Hepatic stellate cell (primary cell): ENCODE measurements around the gene CD99L2.
A peak's percentile ranks its signal among the peaks of the same experiment; 100 is the strongest.

Source experiments
- DNase-seq: peaks from one replicate; pipeline ENCODE4 v3.0.0; 2011; ENCODE audit warnings: low spot score

Gene CD99L2

DNA sequence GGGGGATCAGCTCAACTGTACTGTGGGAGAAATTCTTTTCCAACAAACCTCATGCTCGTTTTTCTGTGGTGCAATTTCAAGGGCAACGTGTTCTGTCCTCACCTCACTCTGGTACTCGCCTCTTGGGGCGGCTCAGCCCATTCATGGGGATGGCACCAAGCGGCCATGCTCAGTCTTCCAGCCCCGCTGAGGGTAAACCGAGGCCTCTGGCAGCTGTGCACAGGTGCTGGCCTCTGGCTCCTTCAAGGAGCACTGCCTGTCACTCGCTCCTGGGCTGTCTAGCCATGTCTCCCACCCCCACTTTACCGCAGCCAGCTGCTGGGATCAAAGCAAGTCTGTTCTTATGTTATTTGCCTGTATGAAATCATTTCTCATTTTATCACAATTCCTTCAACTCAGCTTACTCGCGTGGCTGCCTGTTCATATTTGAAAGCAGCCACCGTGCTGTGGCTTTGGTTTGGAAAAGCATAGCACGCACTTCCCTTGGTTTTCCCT is 135.1 kb downstream of the CD99L2 start:
- DNase-seq: no peak

DNA sequence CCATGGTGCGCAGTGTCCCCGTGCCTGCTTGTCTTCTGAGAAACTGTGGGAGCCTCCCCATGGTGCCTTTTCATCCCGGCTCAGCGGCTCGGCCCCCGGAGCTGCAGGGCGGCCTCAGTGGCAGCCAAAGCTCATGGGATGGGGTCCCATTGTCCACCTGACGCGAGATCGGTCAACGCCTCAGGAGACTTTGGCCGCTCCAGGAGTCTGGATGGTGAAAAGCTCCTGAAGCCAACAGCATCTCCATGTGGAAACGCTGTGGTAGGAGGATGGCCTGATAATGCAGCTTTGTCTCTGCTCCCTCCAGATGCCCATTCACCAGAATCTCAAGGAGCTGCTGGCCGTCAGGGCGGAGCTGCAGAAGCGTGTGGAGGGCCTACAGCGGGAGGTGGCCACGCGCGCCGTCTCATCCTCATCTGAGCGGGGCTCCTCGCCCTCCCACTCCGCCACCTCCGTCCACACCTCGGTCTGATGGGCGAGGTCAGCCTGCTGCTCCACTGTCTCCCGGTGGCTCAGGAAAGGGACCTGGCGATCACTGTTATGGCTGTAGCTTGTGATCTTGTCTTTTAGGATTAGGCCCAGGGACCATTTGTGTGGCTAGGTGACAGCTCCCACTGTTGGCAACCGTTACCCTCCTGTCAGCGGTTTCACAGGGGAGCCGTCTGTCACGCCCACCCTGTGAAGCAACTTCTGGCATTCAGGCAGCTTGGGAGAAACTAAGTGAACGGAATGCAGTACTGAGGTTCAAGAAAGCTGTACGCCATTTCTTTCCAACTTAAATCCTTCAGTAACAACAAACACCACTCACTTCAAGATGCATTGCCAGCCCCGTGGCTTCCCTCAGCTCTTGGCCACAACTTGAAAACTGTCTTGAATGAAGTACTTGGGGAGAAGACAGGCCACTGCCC is 136.0 kb downstream of the CD99L2 start:
- DNase-seq: no peak

DNA sequence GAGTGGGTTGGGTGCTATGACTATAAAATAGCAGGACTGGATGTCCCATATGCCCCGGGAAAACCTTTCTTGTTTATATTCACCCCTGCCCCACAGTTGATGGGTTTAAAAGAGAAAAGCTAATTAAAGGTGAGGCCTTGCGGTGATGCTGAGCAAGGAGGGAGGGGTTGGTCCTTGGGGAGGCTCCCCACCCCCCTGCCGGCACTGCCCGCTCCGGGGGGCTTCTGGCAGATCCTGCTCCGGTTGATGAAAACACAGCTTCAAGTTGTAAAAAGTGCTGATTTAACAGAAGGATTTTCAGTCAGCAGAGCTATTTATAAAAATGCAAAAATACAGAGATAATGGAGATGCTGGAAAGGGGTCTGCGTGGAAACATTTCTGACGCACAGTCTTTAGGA is 136.7 kb downstream of the CD99L2 start:
- DNase-seq: no peak

DNA sequence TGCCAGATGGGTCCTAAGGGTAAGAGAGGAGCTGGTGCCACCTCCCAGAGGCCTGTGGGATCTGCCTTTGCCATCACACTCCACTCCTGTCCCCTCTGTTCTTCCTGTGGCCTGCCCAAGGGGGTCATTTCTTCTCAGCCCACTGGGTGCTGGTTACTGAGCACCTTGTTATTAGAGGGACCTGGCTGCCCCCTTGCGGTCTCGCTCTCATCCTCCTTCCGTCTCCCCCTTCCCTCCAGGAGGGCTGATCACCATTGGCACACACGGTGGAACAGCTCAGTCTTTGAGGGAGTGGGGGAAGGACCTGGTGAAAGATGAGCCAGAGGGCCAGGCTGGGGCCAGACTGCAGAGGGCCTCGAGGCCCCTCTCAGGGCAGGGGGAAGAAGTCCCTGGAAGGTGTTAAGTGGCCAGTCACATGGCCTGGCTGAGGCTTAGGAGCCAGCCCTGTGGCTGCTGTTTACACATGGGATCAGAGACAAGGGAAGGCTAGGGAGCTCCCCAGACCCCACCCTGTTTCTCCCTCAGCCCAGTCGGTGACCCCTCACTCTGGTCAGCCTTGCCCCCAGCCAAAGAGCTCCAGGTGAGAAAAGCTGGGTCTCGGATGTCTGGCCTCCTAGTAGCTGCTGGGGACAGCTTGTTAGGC is 137.2 kb downstream of the CD99L2 start:
- DNase-seq: no peak

DNA sequence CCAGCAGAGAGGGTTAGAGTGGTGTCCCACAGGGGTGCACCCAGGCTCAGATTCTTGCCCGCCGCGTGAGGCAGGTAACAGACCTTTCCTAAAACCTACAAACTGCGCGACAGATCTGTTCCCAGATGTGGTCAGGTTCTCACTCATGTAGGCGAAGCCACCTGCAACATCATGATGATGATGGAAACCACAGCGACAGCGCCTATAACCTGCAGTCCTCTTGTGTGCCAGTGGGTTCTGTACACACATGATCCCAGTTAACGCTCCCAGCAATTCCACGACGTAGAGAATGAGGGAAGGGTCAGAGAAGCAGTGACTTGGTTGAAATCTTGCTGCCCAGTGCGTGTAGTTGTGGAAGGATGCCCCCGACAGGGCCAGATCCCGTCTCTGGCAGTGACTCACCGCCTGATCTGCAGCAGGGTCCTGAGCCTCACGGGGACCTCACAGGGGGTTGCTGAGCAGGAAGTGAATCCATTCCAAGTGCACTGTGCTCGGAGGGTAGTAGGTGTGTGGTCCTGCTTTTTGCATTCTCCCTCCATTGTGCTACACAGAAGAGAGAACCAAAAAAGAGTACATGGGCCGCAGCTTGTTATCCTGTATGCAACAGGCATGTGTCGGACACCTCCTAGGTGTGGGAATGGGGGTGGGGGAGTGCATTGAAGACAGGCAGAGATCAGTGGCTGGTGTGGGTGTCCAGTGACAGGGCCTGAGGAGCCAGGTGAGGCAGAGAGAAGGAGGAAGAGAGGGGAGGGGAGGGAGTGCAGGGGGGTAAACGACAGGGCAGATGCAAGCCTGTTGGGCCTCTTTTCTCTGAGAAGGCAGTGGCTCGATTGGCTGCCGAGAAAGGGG is 138.7 kb downstream of the CD99L2 start:
- DNase-seq: no peak

DNA sequence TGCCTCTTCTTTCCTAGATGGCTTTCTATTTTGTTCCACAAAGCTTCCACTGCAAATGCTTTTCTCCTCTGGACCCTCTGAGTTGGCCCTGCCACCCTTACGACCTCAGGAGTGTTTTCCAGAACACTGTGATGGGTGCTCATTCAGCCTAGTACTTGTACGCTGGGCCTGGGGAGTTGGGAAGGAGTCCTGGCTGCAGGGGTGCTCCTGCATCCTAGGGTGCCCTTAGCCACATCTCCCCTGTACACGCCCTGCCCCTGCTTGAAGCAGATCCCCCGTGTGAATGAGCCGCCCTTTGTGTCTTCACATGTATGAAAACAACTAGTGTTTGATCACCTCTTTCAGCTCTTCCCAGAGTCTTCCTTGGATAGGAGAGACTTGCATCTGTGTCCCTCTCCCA is 141.1 kb downstream of the CD99L2 start:
- no peak for DNase-seq

DNA sequence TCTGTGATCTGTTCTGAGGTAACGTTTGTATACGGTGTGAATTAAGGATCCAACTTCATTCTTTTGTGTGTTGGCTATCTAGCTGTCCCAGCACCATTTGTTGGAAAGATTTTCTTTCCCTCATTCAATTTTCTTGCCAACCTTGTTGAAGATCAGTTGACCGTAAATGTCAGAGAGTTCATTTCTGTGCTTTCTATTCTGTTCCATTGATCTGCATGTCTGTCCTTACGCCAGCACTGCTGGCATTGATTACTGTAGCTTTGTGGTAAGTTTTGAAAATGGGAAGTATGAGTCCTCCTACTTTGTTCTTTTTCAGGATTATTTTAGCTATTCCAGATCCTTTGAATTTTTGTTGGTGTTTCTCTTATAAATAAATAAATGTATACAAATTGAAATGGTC is 144.5 kb downstream of the CD99L2 start:
- DNase-seq: no peak

DNA sequence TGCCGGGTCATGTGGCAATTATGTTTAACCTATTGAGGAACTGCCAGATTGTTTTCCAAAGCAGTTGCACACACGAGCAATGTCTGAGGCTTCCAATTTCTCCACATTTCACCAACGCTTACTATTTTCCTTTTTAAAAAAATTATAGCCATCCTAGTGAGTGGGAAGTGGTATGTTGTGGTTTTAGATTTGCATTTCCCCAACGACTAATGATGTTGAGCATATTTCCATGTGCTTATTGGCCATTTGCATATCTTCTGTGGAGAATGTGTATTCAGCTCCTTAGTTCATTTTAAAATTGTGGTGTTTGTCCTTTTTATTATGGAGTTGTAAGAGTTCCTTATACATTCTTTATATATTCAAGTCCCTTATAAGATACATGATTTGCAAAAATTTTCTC is 145.1 kb downstream of the CD99L2 start:
- DNase-seq: no peak

DNA sequence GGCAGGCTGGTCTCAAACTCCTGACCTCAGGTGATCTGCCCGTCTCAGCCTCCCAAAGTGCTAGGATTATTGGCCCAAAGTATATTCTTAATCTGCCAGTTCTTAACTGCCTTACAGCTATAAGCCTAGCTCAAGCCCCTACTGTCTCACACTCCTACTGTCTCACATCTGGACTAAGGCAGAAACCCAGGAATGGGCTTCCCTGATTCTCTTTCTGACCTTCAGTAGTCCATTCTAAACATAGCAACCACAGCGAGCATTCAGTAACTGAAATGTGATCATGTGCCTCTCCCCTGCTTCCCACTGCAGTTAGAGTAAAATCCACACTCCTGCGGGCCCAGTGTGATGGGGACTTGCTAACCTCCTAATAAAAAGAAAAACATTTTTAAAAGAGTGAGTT is 146.3 kb downstream of the CD99L2 start:
- DNase-seq: no peak

DNA sequence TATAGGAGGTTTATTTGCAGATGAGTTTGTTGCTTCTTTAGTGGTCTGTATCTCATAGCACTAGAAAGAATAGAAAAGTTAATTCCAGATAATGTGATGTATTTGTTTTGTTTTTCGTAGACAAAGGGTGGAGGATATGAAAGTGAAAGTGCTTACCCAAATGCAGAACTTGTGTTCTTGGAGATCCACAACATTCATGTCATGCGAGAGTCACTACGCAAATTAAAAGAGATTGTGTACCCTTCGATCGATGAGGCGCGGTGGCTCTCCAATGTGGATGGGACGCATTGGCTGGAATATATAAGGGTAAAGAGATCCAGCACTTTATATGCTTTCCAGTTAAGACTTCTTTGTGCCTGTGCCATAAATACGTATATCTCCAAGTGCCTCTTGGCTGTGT is 162.0 kb downstream of the CD99L2 start:
- DNase-seq: no peak

DNA sequence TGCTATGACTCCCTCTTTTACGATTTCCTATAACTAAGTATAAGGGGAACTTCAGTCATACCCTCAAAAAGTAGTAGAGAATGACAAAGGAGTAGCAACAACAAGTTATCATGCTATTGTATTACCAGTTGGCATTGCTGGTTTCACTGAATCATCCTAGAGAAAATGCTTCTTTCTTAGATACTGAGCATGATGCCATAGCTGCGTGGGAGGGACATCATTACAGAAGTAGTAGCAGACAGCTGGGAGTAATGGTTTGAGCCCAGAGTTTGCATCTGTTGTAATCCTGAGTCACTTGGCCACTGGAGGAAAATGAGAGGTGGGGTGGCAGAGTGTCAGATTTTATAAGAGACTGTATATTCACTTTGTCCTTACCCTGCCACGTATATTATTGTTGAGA is 166.7 kb downstream of the CD99L2 start:
- peak; percentile 55 for DNase-seq

DNA sequence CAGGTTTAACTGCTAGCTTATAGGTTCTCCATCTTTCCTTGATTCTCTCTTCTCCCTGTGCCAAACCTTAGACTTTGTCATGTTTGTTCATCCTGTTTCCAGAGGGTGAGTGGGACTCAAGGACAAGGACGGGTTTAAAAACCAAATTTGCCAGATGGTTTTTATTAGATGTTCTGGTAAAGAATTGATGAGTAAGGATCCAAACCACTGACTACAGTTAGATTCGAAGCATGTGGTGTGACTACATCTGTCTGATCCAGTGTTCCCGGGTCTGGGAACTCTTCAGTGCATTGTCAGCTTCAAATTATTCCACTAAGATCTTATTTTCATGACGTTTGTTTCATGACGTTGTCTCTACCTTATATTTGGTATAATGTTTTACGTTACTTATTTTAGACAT is 167.7 kb downstream of the CD99L2 start:
- no peak for DNase-seq

DNA sequence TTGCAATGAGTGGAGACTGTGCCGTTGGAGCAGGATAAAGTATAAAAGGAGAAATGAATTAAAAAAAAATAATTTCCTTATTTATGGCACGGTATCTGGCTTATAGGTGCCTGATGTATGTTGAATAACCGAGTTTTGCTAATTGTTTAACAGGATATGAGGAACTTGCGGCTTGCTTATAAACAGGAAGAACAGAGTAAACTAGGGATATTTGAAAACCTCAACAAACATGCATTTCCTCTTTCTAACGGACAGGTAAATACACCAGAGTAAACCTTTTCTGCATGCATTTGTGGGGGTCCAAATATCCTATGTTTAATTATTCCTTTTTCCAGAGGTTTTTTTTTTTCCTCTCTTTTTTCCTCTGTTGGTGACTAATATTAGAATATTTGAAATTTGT is 168.5 kb downstream of the CD99L2 start:
- DNase-seq: no peak

DNA sequence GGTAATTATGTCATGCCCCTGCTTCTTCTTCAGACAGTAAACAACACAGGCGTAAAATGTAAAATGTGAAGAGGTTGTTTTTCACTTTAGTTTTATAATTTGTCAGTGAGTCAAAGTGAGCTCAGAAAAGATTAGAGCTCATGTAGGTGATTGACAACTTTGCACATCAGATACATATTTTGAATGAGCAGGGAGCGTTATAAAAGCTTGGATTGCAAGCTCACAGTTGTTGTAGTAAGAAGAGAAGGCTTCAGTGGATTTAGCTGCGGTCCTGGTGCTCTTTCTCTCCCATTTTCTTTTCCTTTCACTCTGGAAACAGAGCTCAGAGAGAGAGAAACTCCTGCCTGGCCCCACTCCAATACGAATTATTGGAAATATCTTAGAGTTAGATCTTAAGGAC is 178.8 kb downstream of the CD99L2 start:
- DNase-seq: no peak
